ENCODE data around the gene KIF1A. TPM values are rescaled to one million over a fixed set of nuclear protein-coding genes. Genes with fewer than 3 reads are reported as not detected.

The KIF1A gene
- total RNA-seq, 2 donors from 2014 or later = 2.1 to 2.2 TPM

GRCh38 chr2:240733803-240734495, 86.1 kb downstream of the KIF1A start:
- intact Hi-C loops (cut with DNase I, micrococcal nuclease) = no loop called here
- DNase-seq (no peak), ATAC-seq (no peak)

- intact Hi-C loops (cut with DNase I, micrococcal nuclease) = no loop called here
- no peak for DNase-seq
- ATAC-seq = no peak
Measured at GRCh38 chr2:240732911-240733622, 87.0 kb downstream of the KIF1A start.

GRCh38 chr2:240732184-240732583, 87.8 kb downstream of the KIF1A start:
- intact Hi-C loops (cut with DNase I, micrococcal nuclease) = no loop called here
- no peak for DNase-seq
- no peak for ATAC-seq

GRCh38 chr2:240731178-240731545, 88.9 kb downstream of the KIF1A start:
- DNase-seq = no peak
- intact Hi-C loops (cut with DNase I, micrococcal nuclease) = no loop called here
- ATAC-seq = no peak

GRCh38 chr2:240730501-240731177, 89.4 kb downstream of the KIF1A start:
- intact Hi-C loops (cut with DNase I, micrococcal nuclease) = no loop called here
- DNase-seq (no peak), ATAC-seq (no peak)

GRCh38 chr2:240728827-240729226, 91.2 kb downstream of the KIF1A start:
- ATAC-seq (no peak), DNase-seq (no peak)
- intact Hi-C loops (cut with DNase I, micrococcal nuclease) = no loop called here

- intact Hi-C loops (cut with DNase I, micrococcal nuclease) = no loop called here
- DNase-seq (no peak), ATAC-seq (no peak)
Measured at GRCh38 chr2:240728361-240728760, 91.7 kb downstream of the KIF1A start.

- ATAC-seq = no peak
- intact Hi-C loops (cut with DNase I, micrococcal nuclease) = no loop called here
- no peak for DNase-seq
Measured at GRCh38 chr2:240727913-240728312, 92.1 kb downstream of the KIF1A start.

GRCh38 chr2:240727439-240727838, 92.6 kb downstream of the KIF1A start:
- intact Hi-C loops (cut with DNase I, micrococcal nuclease) = no loop called here

GRCh38 chr2:240726876-240727275, 93.1 kb downstream of the KIF1A start:
- no peak for DNase-seq
- intact Hi-C loops (cut with DNase I, micrococcal nuclease) = no loop called here
- ATAC-seq = no peak

More at GRCh38 chr2:240727439-240727838, 92.6 kb downstream of the KIF1A start:
- no peak for DNase-seq
- no peak for ATAC-seq

- ATAC-seq (no peak), DNase-seq (no peak)
- intact Hi-C loops (cut with DNase I, micrococcal nuclease) = no loop called here
Measured at GRCh38 chr2:240725671-240726070, 94.3 kb downstream of the KIF1A start.

- no peak for ATAC-seq
- intact Hi-C loops (cut with DNase I, micrococcal nuclease) = no loop called here
- no peak for DNase-seq
Measured at GRCh38 chr2:240725266-240725665, 94.8 kb downstream of the KIF1A start.

GRCh38 chr2:240724431-240724830, 95.6 kb downstream of the KIF1A start:
- ATAC-seq = no peak
- no peak for DNase-seq
- intact Hi-C loops (cut with DNase I, micrococcal nuclease) = no loop called here

- intact Hi-C loops (cut with DNase I, micrococcal nuclease) = no loop called here
- DNase-seq (no peak), ATAC-seq (no peak)
Measured at GRCh38 chr2:240723851-240724250, 96.2 kb downstream of the KIF1A start.

- DNase-seq (no peak), ATAC-seq (no peak)
- intact Hi-C loops (cut with DNase I, micrococcal nuclease) = no loop called here
Measured at GRCh38 chr2:240722796-240723735, 97.0 kb downstream of the KIF1A start.

GRCh38 chr2:240722376-240722775, 97.6 kb downstream of the KIF1A start:
- intact Hi-C loops (cut with DNase I, micrococcal nuclease) = no loop called here
- DNase-seq = no peak
- no peak for ATAC-seq

- intact Hi-C loops (cut with DNase I, micrococcal nuclease) = no loop called here
- DNase-seq = no peak
- ATAC-seq = no peak
Measured at GRCh38 chr2:240721596-240722180, 98.3 kb downstream of the KIF1A start.

GRCh38 chr2:240720686-240721595, 99.1 kb downstream of the KIF1A start:
- DNase-seq (no peak), ATAC-seq (no peak)
- intact Hi-C loops (cut with DNase I, micrococcal nuclease) = no loop called here

Measured in left colon (tissue), 2 donors.